ENCODE data around the gene SLC23A2.

Gene SLC23A2

DNA sequence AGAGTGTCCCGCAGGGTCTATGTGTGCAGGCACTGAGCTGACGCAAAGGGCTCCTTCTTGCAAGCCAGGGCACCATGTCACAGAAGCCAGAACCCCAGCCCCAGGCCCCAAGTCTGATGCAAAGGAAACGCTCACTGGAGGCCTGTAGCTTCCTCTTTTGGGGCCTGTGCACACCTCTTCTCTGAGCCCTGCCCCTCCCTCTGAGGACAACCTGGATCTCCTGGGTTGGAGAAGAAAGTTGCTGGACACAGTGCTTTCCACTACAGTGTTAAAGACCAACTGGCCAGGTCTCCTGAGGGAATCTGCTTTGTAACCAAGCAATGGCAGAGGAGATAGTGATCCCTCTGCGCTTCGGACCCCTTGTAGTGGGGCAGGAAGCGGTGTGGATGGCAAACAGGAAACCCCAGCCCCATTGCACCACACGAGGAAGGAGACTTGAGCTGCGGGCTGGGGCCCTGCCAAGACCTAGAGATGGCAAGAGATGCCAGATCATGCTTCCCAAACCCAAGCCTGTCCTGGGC, 189.6 kb downstream of the SLC23A2 start:
- peak; percentile 76 to 84 for DNase-seq
- Histone ChIP-seq H3K4me1 (peaks cover 0 to 17% (median 3%) of the 10 kb centered on the region in 4 donors), H3K4me3 (no peak overlapping the region), H3K36me3 (no peaks in the 10 kb centered on the region), H3K27ac (no peak overlapping the region), H3K27me3 (no peaks in the 10 kb centered on the region), H3K9me3 (no peaks in the 10 kb centered on the region)
- TF ChIP-seq, protein P1, sequence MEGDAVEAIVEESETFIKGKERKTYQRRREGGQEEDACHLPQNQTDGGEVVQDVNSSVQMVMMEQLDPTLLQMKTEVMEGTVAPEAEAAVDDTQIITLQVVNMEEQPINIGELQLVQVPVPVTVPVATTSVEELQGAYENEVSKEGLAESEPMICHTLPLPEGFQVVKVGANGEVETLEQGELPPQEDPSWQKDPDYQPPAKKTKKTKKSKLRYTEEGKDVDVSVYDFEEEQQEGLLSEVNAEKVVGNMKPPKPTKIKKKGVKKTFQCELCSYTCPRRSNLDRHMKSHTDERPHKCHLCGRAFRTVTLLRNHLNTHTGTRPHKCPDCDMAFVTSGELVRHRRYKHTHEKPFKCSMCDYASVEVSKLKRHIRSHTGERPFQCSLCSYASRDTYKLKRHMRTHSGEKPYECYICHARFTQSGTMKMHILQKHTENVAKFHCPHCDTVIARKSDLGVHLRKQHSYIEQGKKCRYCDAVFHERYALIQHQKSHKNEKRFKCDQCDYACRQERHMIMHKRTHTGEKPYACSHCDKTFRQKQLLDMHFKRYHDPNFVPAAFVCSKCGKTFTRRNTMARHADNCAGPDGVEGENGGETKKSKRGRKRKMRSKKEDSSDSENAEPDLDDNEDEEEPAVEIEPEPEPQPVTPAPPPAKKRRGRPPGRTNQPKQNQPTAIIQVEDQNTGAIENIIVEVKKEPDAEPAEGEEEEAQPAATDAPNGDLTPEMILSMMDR (IDR thresholded peaks at IDR 0.05): no peak
- intact Hi-C loops (cut with DNase I; ENCODE audit: low total_unique reads): loop anchor here (1.0 kb wide), 1 partner anchor 46 kb away; no protein-coding TSS in a partner anchor

DNA sequence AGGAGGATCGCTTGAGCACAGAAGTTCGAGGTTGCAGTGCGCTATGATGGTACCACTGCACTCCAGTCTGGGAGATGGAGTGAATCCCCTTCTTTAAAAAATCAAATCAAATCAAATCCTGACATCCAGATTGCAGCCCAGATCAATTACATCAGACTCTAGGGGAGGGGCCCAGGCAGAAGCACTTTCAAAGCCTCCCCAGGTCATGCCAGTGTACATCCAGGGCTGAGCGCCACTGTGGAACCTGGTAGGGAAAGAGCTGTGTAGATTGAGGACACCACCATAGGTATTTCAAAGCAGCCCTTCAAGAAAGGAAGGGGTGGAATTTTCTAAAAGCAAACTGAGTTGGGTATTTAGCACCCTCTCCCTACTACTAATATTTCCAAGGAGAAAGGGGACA, 190.1 kb downstream of the SLC23A2 start:
- intact Hi-C loops (cut with DNase I; ENCODE audit: low total_unique reads): loop anchor here (1.0 kb wide), 1 partner anchor 46 kb away; no protein-coding TSS in a partner anchor
- no peak for DNase-seq
- Histone ChIP-seq H3K27ac (no peak overlapping the region), H3K4me3 (no peak overlapping the region), H3K36me3 (no peaks in the 10 kb centered on the region), H3K4me1 (peaks cover 0 to 17% (median 3%) of the 10 kb centered on the region in 4 donors), H3K27me3 (no peaks in the 10 kb centered on the region), H3K9me3 (no peaks in the 10 kb centered on the region)
- TF ChIP-seq, protein P1 (IDR thresholded peaks at IDR 0.05): no peak

DNA sequence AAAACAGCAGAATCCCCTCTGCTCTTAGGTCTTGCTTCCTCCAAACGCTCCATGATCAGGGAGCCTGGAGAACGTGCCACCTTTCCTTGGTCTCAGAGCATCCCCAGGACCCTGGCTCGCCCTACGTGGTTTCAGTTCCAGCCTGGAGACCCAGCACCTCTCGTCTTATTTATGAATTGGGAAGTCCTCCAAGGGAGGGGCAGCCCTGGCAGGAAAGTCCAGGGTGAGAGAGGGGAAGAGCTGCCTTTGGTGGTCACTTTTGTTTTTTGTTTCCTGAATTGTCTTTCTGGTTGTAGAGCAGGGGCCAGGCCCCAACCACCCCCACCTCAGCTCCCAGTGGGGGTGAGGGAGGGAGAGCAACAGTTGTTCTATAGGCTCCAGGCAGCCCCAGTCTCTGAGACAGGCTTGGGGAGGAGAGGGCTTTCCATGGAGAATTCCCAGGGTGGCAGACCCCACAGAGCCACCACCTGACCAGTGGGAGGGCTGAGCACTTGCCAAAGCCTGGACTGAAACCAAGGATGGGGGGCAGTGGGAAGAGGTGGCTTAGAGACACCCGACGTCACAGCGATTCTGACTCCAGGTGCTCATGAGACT, 190.8 kb downstream of the SLC23A2 start:
- Histone ChIP-seq H3K9me3 (no peaks in the 10 kb centered on the region), H3K27ac (no peak overlapping the region), H3K4me1 (peaks cover 0 to 17% (median 3%) of the 10 kb centered on the region in 4 donors), H3K27me3 (no peaks in the 10 kb centered on the region), H3K4me3 (no peak overlapping the region), H3K36me3 (no peaks in the 10 kb centered on the region)
- no peak for DNase-seq
- intact Hi-C loops (cut with DNase I; ENCODE audit: low total_unique reads): loop anchor here (1.0 kb wide), 1 partner anchor 45 kb away; no protein-coding TSS in a partner anchor
- TF ChIP-seq, protein P1 (IDR thresholded peaks at IDR 0.05): no peak

DNA sequence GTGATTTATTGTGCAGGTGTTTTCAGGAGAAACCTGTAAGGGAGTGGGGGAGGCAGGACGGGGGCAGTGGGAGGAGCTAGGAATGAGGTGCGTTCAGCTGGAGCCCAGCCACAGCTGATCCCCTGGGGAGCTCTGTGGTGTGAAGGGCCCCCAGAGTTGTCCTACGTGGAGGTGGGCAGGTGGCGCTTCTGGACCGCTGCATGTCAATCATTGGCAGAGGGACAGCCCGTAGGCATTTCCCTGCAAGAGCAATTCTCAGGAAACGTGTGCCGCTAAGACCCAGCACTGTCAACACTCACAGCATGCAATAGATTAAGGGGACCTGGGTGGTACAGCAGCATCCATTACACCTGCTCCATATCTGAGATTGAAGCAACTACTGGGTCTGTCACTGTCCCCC, 191.6 kb downstream of the SLC23A2 start:
- no peak overlapping the region for H3K27ac ChIP-seq
- intact Hi-C loops (cut with DNase I; ENCODE audit: low total_unique reads): no loop called here

DNA sequence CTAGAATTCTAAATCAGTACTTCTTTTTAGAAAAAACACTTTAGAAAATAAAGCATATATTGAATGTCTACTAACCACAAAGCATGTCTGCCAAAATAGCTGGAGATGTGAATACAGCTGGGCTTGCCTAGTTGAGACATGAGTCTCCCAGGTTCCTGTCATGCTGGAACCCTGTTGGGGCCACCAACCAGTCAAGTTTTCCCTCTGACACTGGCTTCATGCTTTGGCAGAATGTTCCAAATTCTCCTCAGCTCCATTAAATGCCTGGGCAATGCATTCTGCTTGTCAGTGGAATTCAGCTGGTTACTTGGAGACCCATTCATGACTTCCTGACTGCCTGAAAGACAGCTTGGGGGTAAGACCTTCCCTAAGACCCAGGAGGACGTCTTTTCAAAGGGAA, 192.4 kb downstream of the SLC23A2 start:
- Histone ChIP-seq H3K4me1 (peaks cover 0 to 15% (median 0%) of the 10 kb centered on the region in 4 donors), H3K27ac (no peak overlapping the region)
- intact Hi-C loops (cut with DNase I; ENCODE audit: low total_unique reads): no loop called here

More for the DNA sequence above, 191.6 kb downstream of the SLC23A2 start:
- Histone ChIP-seq H3K9me3 (no peaks in the 10 kb centered on the region), H3K4me1 (peaks cover 0 to 17% (median 3%) of the 10 kb centered on the region in 4 donors), H3K4me3 (no peak overlapping the region), H3K36me3 (no peaks in the 10 kb centered on the region), H3K27me3 (no peaks in the 10 kb centered on the region)
- no peak for DNase-seq
- TF ChIP-seq, protein P1 (IDR thresholded peaks at IDR 0.05): no peak

More for the DNA sequence above, 192.4 kb downstream of the SLC23A2 start:
- H3K9me3 ChIP-seq: no peaks in the 10 kb centered on the region
- no peak overlapping the region for H3K4me3 ChIP-seq
- TF ChIP-seq, protein P1 (IDR thresholded peaks at IDR 0.05): no peak
- H3K27me3 ChIP-seq: no peaks in the 10 kb centered on the region
- H3K36me3 ChIP-seq: no peaks in the 10 kb centered on the region
- DNase-seq: no peak

Data from tibial artery (tissue), 4 donors.